HL-60 (cell line): ENCODE data around the gene TACC2.

Experiments
- DNase-seq, 2 experiments: peaks; one replicate each; pipeline ENCODE4 v3.0.0-alpha.2; 2010 to 2020; ENCODE audit warnings: low read depth in 1 of 2, low spot score in 1 of 2
- H3K27ac ChIP-seq: fragments of 250-450 bp; sonication (Bioruptor Pico); replicated peaks from 2 replicates; pipeline ENCODE4 v1.5.1; 2020; ENCODE audit warnings: mild to moderate bottlenecking, moderate library complexity
- H3K27me3 ChIP-seq: fragments of 250-450 bp; sonication (Bioruptor Pico); 2 replicates; pipeline ENCODE4 v1.5.1; 2021; ENCODE audit warnings: mild to moderate bottlenecking, moderate library complexity; ENCODE audit not compliant: insufficient read depth, poor library complexity, severe bottlenecking
- H3K4me3 ChIP-seq: replicated peaks from 2 replicates; pipeline ENCODE4 v1.5.1; 2011; ENCODE audit warnings: mild to moderate bottlenecking, control low read depth, low read length; ENCODE audit not compliant: insufficient read depth
- GABPA ChIP-seq: IDR thresholded peaks from 2 replicates; pipeline ENCODE4 v1.6.1; 2012; ENCODE audit warnings: low read depth
- POLR2AphosphoS5 ChIP-seq: IDR thresholded peaks from 2 replicates; pipeline ENCODE4 v1.6.1; 2012; ENCODE audit warnings: low read depth
- SPI1 ChIP-seq: IDR thresholded peaks from 2 replicates; pipeline ENCODE4 v1.6.1; 2012; ENCODE audit warnings: low read depth, mild to moderate bottlenecking, borderline replicate concordance
- TF ChIP-seq, protein P1 (sequence below): IDR thresholded peaks from one replicate; pipeline ENCODE4 v1.5.1; 2011; ENCODE audit warnings: low read length, control low read depth, inconsistent platforms; ENCODE audit not compliant: insufficient read depth
- TF ChIP-seq, protein P2 (sequence below): IDR thresholded peaks from 2 replicates; pipeline ENCODE4 v1.6.1; 2012; ENCODE audit warnings: low read depth; ENCODE audit not compliant: insufficient replicate concordance

The TACC2 gene

DNA sequence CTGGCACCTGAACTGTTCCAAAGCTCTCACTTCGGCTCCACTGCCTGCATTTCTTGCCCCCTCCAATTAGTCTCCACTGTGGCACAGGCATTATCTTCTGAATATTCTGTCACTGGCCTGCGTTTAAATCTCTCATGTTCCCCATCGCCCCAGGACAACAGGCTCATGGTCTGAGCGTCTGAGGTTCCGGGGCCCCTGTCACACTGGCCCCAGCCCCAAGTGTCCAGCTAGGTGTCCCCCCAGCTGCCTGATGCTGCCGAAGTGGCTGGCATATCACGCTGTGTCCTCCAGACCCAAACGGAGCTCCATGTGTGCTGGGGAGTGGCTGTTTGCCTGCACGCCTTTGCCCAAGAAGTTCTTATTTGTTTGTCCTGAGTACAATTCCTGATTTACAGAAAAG is 135.4 kb downstream of the TACC2 start:
- Histone ChIP-seq H3K27me3 (no peaks in the 10 kb centered on the region), H3K27ac (no peak overlapping the region), H3K4me3 (no peak overlapping the region)
- no peak for DNase-seq
- TF ChIP-seq, protein P1, sequence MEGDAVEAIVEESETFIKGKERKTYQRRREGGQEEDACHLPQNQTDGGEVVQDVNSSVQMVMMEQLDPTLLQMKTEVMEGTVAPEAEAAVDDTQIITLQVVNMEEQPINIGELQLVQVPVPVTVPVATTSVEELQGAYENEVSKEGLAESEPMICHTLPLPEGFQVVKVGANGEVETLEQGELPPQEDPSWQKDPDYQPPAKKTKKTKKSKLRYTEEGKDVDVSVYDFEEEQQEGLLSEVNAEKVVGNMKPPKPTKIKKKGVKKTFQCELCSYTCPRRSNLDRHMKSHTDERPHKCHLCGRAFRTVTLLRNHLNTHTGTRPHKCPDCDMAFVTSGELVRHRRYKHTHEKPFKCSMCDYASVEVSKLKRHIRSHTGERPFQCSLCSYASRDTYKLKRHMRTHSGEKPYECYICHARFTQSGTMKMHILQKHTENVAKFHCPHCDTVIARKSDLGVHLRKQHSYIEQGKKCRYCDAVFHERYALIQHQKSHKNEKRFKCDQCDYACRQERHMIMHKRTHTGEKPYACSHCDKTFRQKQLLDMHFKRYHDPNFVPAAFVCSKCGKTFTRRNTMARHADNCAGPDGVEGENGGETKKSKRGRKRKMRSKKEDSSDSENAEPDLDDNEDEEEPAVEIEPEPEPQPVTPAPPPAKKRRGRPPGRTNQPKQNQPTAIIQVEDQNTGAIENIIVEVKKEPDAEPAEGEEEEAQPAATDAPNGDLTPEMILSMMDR = no peak
- no peak for TF ChIP-seq SPI1
- no peak for TF ChIP-seq GABPA
- TF ChIP-seq, protein P2, sequence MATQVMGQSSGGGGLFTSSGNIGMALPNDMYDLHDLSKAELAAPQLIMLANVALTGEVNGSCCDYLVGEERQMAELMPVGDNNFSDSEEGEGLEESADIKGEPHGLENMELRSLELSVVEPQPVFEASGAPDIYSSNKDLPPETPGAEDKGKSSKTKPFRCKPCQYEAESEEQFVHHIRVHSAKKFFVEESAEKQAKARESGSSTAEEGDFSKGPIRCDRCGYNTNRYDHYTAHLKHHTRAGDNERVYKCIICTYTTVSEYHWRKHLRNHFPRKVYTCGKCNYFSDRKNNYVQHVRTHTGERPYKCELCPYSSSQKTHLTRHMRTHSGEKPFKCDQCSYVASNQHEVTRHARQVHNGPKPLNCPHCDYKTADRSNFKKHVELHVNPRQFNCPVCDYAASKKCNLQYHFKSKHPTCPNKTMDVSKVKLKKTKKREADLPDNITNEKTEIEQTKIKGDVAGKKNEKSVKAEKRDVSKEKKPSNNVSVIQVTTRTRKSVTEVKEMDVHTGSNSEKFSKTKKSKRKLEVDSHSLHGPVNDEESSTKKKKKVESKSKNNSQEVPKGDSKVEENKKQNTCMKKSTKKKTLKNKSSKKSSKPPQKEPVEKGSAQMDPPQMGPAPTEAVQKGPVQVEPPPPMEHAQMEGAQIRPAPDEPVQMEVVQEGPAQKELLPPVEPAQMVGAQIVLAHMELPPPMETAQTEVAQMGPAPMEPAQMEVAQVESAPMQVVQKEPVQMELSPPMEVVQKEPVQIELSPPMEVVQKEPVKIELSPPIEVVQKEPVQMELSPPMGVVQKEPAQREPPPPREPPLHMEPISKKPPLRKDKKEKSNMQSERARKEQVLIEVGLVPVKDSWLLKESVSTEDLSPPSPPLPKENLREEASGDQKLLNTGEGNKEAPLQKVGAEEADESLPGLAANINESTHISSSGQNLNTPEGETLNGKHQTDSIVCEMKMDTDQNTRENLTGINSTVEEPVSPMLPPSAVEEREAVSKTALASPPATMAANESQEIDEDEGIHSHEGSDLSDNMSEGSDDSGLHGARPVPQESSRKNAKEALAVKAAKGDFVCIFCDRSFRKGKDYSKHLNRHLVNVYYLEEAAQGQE = no peak
- TF ChIP-seq POLR2AphosphoS5 = no peak

DNA sequence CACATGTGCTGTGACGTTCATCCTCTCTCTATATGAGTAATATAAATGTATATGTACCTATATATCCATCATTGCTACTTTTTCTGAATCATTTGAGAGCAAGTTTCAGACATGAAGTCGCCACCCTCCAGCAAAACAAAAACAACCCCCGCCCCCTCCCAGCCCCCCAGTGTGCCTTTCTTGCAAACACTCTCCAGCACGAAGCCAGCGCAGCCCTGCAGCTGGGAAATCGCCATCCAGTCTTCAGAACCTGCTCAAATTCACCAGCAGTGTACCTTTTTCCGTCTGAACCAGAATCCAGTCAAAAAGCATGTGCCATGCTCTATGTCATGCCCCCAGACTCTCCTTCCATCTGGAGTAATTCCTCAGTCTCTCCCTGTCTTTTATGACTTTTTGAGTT is 135.8 kb downstream of the TACC2 start:
- H3K27ac ChIP-seq = no peak overlapping the region
- TF ChIP-seq, protein P2 = no peak
- no peak for TF ChIP-seq POLR2AphosphoS5
- TF ChIP-seq GABPA = no peak
- TF ChIP-seq SPI1 = no peak
- TF ChIP-seq, protein P1 = no peak
- no peak overlapping the region for H3K4me3 ChIP-seq
- no peak for DNase-seq
- H3K27me3 ChIP-seq = no peaks in the 10 kb centered on the region

DNA sequence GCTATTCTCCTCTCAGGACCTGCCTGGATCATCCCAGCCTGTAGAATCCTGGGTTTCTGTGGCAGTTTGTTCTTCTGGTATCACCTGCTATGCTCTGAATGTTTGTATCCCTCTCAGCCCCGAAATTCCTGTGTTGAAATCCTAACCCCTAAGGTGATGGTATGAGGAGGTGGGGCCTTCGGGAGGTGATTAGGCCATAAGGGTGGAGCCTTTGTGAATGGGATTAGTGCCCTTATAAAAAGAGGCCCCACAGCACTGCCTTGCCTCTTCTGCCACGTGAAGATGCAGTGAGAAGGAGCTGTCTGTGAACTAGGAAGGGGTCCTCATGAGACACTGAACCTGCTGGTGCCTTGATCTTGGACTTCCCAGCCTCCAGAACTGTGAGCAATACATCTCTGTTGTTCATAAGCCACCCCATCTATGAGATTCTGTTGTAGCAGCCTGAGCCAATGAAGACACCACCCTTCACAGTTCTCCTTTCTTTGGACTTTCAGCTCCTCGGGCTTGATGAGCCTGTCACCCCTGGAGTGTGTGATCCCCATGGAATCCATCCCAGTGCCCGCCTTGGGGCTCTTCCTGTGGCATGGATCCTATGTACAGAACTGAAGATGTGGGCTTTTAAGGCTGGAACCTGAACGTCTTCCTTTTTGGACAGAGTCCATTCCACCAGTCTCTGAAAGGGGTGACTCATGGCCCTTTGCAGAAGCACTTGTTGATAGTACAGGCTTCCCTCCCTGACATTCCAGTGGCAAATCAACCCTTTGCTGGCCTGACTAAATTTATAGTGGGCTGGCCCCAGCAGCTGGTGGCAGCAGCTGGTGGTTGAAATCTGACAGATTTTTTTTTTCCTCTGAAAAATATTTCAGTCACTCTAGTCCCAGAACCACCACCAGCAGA is 138.0 kb downstream of the TACC2 start:
- H3K27ac ChIP-seq = no peak overlapping the region
- TF ChIP-seq POLR2AphosphoS5 = no peak
- no peak for TF ChIP-seq GABPA
- TF ChIP-seq, protein P1 = no peak
- TF ChIP-seq, protein P2 = no peak
- TF ChIP-seq SPI1 = no peak
- no peaks in the 10 kb centered on the region for H3K27me3 ChIP-seq
- no peak overlapping the region for H3K4me3 ChIP-seq
- DNase-seq = no peak
